HCT116 (cell line): ENCODE data around the gene CALR.

Experiments used
- CEBPB ChIP-seq: IDR thresholded peaks from 2 replicates; pipeline ENCODE4 v1.6.1; 2012; ENCODE audit warnings: low read depth
- EGR1 ChIP-seq: IDR thresholded peaks from 2 replicates; pipeline ENCODE4 v1.6.1; 2012; ENCODE audit warnings: low read depth
- EZH2 ChIP-seq: fragments of 200-600 bp; sonication (generic); IDR thresholded peaks from 2 replicates; pipeline ENCODE4 v1.6.1; 2017; ENCODE audit warnings: antibody characterized with exemption, mixed run types
- FOSL1 ChIP-seq: IDR thresholded peaks from 2 replicates; pipeline ENCODE4 v1.6.1; 2012; ENCODE audit warnings: low read depth
- POLR2A ChIP-seq: IDR thresholded peaks from 2 replicates; pipeline ENCODE4 v1.7.0; 2011; ENCODE audit warnings: borderline replicate concordance; ENCODE audit not compliant: insufficient read depth, insufficient read length; ENCODE audit errors: extremely low read depth
- RAD21 ChIP-seq: IDR thresholded peaks from 2 replicates; pipeline ENCODE4 v1.6.1; 2012; ENCODE audit warnings: low read depth, mild to moderate bottlenecking
- SRF ChIP-seq: IDR thresholded peaks from 2 replicates; pipeline ENCODE4 v1.6.1; 2012; ENCODE audit warnings: low read depth
- TCF7L2 ChIP-seq: IDR thresholded peaks from 2 replicates; pipeline ENCODE4 v1.7.0; 2011; ENCODE audit warnings: borderline replicate concordance, inconsistent platforms; ENCODE audit not compliant: insufficient read depth, insufficient read length; ENCODE audit errors: extremely low read depth
- ZNF274 ChIP-seq: fragments of 200-500 bp; sonication (Bioruptor generic); IDR thresholded peaks from 2 replicates; pipeline ENCODE4 v1.6.1; 2014; ENCODE audit warnings: mild to moderate bottlenecking, low read depth, low read length, inconsistent platforms
- TF ChIP-seq, protein P1 (sequence below), 3 experiments: fragments of 200-600 bp in 1 of 3; sonication (generic) in 1 of 3; IDR thresholded peaks in 2 of 3; conservative IDR thresholded peaks in 1 of 3; 2 replicates each; pipeline ENCODE4 v1.5.1; 2012 to 2017; ENCODE audit warnings: low read depth in 2 of 3, low read length in 2 of 3, antibody characterized with exemption in 1 of 3, borderline replicate concordance in 1 of 3, control low read depth in 1 of 3, mild to moderate bottlenecking in 1 of 3, mixed read lengths in 1 of 3, mixed run types in 1 of 3, moderate library complexity in 1 of 3; ENCODE audit not compliant: insufficient read depth in 1 of 3
- TF ChIP-seq, protein P2 (sequence below): IDR thresholded peaks from 2 replicates; pipeline ENCODE4 v1.6.1; 2012
- TF ChIP-seq, protein P3 (sequence below): IDR thresholded peaks from 2 replicates; pipeline ENCODE4 v1.6.1; 2012; ENCODE audit warnings: low read depth

DNA sequence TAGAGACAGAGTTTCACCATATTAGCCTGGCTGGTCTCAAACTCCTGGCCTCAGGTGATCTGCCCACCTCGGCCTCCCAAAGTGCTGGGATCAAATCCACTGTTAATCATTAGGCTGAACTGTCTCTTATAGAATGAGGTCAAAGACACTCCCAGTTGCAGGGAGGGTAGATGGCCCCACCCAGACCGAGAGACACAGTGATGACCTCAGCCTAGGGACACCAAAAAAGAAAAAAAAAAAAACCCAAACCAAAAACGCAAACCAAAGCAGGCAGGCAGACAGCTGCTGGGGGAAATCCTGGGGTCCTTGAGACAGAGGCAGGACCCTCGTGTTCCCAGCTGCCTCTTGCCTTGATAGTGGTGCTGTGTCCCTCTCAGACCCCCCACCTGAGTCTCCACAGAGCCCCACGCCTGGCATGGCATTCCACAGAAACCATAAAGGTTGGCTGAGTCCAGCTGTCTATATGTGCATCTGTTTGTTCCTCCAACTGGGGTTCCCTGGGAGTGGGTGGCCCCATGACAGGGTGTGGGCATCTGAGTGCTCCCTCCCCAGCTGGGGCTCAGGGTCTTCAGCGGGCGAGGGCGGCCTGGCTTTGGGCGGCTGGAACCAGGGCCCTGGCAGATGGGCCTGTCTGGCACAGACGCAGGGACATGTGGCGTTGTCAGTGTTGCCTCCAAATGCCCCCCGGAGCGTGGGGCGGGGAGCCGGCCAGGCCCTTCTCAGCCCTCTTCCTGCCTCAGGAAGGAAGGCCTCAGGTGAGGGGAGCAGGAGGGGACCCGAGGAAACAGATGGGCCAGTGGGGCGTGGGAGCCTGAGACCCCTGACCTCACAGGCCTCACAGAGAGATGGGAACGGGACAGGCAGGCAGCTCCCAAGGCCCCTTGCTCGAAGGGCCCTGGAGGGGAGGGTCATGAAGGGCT is 36.2 kb downstream of the CALR start:
- TF ChIP-seq, protein P1, sequence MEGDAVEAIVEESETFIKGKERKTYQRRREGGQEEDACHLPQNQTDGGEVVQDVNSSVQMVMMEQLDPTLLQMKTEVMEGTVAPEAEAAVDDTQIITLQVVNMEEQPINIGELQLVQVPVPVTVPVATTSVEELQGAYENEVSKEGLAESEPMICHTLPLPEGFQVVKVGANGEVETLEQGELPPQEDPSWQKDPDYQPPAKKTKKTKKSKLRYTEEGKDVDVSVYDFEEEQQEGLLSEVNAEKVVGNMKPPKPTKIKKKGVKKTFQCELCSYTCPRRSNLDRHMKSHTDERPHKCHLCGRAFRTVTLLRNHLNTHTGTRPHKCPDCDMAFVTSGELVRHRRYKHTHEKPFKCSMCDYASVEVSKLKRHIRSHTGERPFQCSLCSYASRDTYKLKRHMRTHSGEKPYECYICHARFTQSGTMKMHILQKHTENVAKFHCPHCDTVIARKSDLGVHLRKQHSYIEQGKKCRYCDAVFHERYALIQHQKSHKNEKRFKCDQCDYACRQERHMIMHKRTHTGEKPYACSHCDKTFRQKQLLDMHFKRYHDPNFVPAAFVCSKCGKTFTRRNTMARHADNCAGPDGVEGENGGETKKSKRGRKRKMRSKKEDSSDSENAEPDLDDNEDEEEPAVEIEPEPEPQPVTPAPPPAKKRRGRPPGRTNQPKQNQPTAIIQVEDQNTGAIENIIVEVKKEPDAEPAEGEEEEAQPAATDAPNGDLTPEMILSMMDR (IDR thresholded peaks at IDR 0.05 in 2 of 3, conservative IDR thresholded peaks at IDR 0.05 in 1 of 3; ENCODE audit: borderline replicate concordance in 1 of 3, insufficient read depth in 1 of 3, low read depth in 2 of 3, low read length in 2 of 3) = no peak
- TF ChIP-seq TCF7L2 (no peak), RAD21 (no peak), SRF (no peak), CEBPB (no peak), EGR1 (no peak), FOSL1 (no peak), POLR2A (no peak), ZNF274 (no peak), EZH2 (no peak)
- TF ChIP-seq, protein P2, sequence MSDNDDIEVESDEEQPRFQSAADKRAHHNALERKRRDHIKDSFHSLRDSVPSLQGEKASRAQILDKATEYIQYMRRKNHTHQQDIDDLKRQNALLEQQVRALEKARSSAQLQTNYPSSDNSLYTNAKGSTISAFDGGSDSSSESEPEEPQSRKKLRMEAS = no peak
- TF ChIP-seq, protein P3, sequence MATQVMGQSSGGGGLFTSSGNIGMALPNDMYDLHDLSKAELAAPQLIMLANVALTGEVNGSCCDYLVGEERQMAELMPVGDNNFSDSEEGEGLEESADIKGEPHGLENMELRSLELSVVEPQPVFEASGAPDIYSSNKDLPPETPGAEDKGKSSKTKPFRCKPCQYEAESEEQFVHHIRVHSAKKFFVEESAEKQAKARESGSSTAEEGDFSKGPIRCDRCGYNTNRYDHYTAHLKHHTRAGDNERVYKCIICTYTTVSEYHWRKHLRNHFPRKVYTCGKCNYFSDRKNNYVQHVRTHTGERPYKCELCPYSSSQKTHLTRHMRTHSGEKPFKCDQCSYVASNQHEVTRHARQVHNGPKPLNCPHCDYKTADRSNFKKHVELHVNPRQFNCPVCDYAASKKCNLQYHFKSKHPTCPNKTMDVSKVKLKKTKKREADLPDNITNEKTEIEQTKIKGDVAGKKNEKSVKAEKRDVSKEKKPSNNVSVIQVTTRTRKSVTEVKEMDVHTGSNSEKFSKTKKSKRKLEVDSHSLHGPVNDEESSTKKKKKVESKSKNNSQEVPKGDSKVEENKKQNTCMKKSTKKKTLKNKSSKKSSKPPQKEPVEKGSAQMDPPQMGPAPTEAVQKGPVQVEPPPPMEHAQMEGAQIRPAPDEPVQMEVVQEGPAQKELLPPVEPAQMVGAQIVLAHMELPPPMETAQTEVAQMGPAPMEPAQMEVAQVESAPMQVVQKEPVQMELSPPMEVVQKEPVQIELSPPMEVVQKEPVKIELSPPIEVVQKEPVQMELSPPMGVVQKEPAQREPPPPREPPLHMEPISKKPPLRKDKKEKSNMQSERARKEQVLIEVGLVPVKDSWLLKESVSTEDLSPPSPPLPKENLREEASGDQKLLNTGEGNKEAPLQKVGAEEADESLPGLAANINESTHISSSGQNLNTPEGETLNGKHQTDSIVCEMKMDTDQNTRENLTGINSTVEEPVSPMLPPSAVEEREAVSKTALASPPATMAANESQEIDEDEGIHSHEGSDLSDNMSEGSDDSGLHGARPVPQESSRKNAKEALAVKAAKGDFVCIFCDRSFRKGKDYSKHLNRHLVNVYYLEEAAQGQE = no peak
